Fibroblast of pulmonary artery (primary cell): ENCODE results near the gene PLEKHG5.
A peak's percentile ranks its signal among the peaks of the same experiment; 100 is the strongest.
"Not testable (repeated sequence)": the region's sequence is repeated elsewhere in the genome, so short reads cannot be mapped to it uniquely, and the experiment has no call there.

ENCODE experiments used
- DNase-seq: peaks from one replicate; pipeline ENCODE4 v3.0.0-alpha.2; 2010; ENCODE audit warnings: low read depth
- H3K4me3 ChIP-seq: replicated peaks from 2 replicates; pipeline ENCODE4 v1.5.1; 2011; ENCODE audit warnings: low read depth, mild to moderate bottlenecking, control low read depth, low read length, moderate library complexity
- CTCF ChIP-seq: IDR thresholded peaks from 2 replicates; pipeline ENCODE4 v1.5.1; 2011; ENCODE audit warnings: mild to moderate bottlenecking, control low read depth, low read length, inconsistent platforms; ENCODE audit errors: missing control alignments

The PLEKHG5 gene

GRCh38 chr1:6460301-6461050, 31.0 kb downstream of the PLEKHG5 start:
- no peak for TF ChIP-seq CTCF
- peak; percentile 25 for DNase-seq
- no peak overlapping the region for H3K4me3 ChIP-seq

GRCh38 chr1:6459850-6460265, 31.6 kb downstream of the PLEKHG5 start:
- no peak for TF ChIP-seq CTCF
- no peak overlapping the region for H3K4me3 ChIP-seq
- DNase-seq = no peak

- TF ChIP-seq CTCF = no peak
- H3K4me3 ChIP-seq = no peak overlapping the region
- DNase-seq = no peak
Measured at GRCh38 chr1:6456800-6457466, 34.5 kb downstream of the PLEKHG5 start.

- H3K4me3 ChIP-seq, DNase-seq: not testable (repeated sequence)
Measured at GRCh38 chr1:6455752-6456520, 35.5 kb downstream of the PLEKHG5 start.

- H3K4me3 ChIP-seq = no peak overlapping the region
Measured at GRCh38 chr1:6454856-6455751, 36.4 kb downstream of the PLEKHG5 start.

GRCh38 chr1:6453895-6454855, 37.3 kb downstream of the PLEKHG5 start:
- not testable (repeated sequence) for H3K4me3 ChIP-seq
- peak; percentile 23 for DNase-seq

More at GRCh38 chr1:6454856-6455751, 36.4 kb downstream of the PLEKHG5 start:
- DNase-seq = peak; percentile 25
- TF ChIP-seq CTCF = no peak

- DNase-seq = no peak
- TF ChIP-seq CTCF = no peak
- H3K4me3 ChIP-seq = no peak overlapping the region
Measured at GRCh38 chr1:6450943-6451373, 40.5 kb downstream of the PLEKHG5 start.

- not testable (repeated sequence) for DNase-seq, H3K4me3 ChIP-seq
Measured at GRCh38 chr1:6450486-6450885, 41.0 kb downstream of the PLEKHG5 start.
